Stimulated activated CD4-positive, alpha-beta T cell treated with anti-CD3 and anti-CD28 coated beads, Interleukin-12 subunit alpha, Interleukin-12 subunit beta, amount 100 ng/mL, for 4 hours (primary cell): ENCODE measurements around the gene SUFU.
A peak's percentile ranks its signal among the peaks of the same experiment; 100 is the strongest.
"Not testable (repeated sequence)": the region's sequence is repeated elsewhere in the genome, so short reads cannot be mapped to it uniquely, and the experiment has no call there.

Experiments used
- DNase-seq: peaks from one replicate; pipeline ENCODE4 v3.0.0-alpha.2; 2020

The SUFU gene

GRCh38 chr10:102656026-102656425 is 152.3 kb downstream of the SUFU start:
- DNase-seq, result no peak

- DNase-seq, result no peak
Observed at GRCh38 chr10:102656791-102657371, 153.1 kb downstream of the SUFU start.

- no peak for DNase-seq
Observed at GRCh38 chr10:102657451-102657850, 153.7 kb downstream of the SUFU start.

- no peak for DNase-seq
Observed at GRCh38 chr10:102657984-102658724, 154.4 kb downstream of the SUFU start.

GRCh38 chr10:102658802-102659201 is 155.0 kb downstream of the SUFU start:
- no peak for DNase-seq

GRCh38 chr10:102660888-102661657 is 157.3 kb downstream of the SUFU start:
- peak; percentile 52 for DNase-seq

- DNase-seq, result no peak
Observed at GRCh38 chr10:102661658-102662028, 157.9 kb downstream of the SUFU start.

- DNase-seq, result no peak
Observed at GRCh38 chr10:102665904-102666509, 162.2 kb downstream of the SUFU start.

GRCh38 chr10:102667411-102667810 is 163.6 kb downstream of the SUFU start:
- DNase-seq, result not testable (repeated sequence)

- no peak for DNase-seq
Observed at GRCh38 chr10:102668326-102669107, 164.7 kb downstream of the SUFU start.

- DNase-seq, result no peak
Observed at GRCh38 chr10:102669206-102670064, 165.7 kb downstream of the SUFU start.

- DNase-seq, result no peak
Observed at GRCh38 chr10:102670065-102670670, 166.4 kb downstream of the SUFU start.

GRCh38 chr10:102670871-102671434 is 167.2 kb downstream of the SUFU start:
- no peak for DNase-seq

GRCh38 chr10:102673236-102673818 is 169.6 kb downstream of the SUFU start:
- no peak for DNase-seq

GRCh38 chr10:102673819-102674511 is 170.2 kb downstream of the SUFU start:
- peak; percentile 51 for DNase-seq

- DNase-seq, result no peak
Observed at GRCh38 chr10:102674566-102674965, 170.8 kb downstream of the SUFU start.

GRCh38 chr10:102675011-102675665 is 171.4 kb downstream of the SUFU start:
- DNase-seq, result no peak

- no peak for DNase-seq
Observed at GRCh38 chr10:102675666-102676533, 172.1 kb downstream of the SUFU start.
